Loucy (cell line): Measurements from ENCODE around the gene HPGD.

Experiments used
- H2AFZ ChIP-seq: fragments of 200-600 bp; sonication (generic); 2 replicates; pipeline ENCODE4 v1.6.0; 2016; ENCODE audit warnings: antibody characterized with exemption, mild to moderate bottlenecking, low read length, moderate library complexity
- H3F3A ChIP-seq: fragments of 200-600 bp; 2 replicates; pipeline ENCODE4 v1.6.0; 2016; ENCODE audit warnings: antibody characterized with exemption, low read depth, mild to moderate bottlenecking
- H3K27me3 ChIP-seq: fragments of 200-600 bp; sonication (generic); 2 replicates; pipeline ENCODE4 v1.6.1; 2014; ENCODE audit warnings: low read length, mild to moderate bottlenecking; ENCODE audit not compliant: insufficient read depth, poor library complexity, severe bottlenecking
- H3K36me3 ChIP-seq: fragments of 200-600 bp; sonication (generic); 2 replicates; pipeline ENCODE4 v1.6.1; 2016; ENCODE audit warnings: low read length; ENCODE audit not compliant: insufficient read depth
- H3K4me1 ChIP-seq: fragments of 200-600 bp; sonication (generic); 2 replicates; pipeline ENCODE4 v1.5.1; 2014; ENCODE audit warnings: low read length, mild to moderate bottlenecking; ENCODE audit not compliant: insufficient read depth, poor library complexity, severe bottlenecking
- H3K4me2 ChIP-seq: fragments of 200-600 bp; sonication (generic); 2 replicates; pipeline ENCODE4 v1.6.0; 2014; ENCODE audit warnings: antibody characterized with exemption, low read length, low read depth, mild to moderate bottlenecking; ENCODE audit not compliant: poor library complexity, severe bottlenecking
- H3K4me3 ChIP-seq: fragments of 200-600 bp; sonication (generic); 2 replicates; pipeline ENCODE4 v1.5.1; 2014; ENCODE audit warnings: low read length, mild to moderate bottlenecking, mixed read lengths; ENCODE audit not compliant: poor library complexity, severe bottlenecking
- H3K79me2 ChIP-seq: fragments of 200-600 bp; sonication (generic); 2 replicates; pipeline ENCODE4 v1.6.1; 2014; ENCODE audit warnings: low read length; ENCODE audit not compliant: insufficient read depth
- H3K9ac ChIP-seq: fragments of 200-600 bp; sonication (generic); 2 replicates; pipeline ENCODE4 v1.6.0; 2014; ENCODE audit warnings: mild to moderate bottlenecking, low read depth, low read length, moderate library complexity; ENCODE audit not compliant: poor library complexity, severe bottlenecking
- H3K9me2 ChIP-seq: fragments of 200-600 bp; sonication (generic); replicated peaks from 2 replicates; pipeline ENCODE4 v1.6.1; 2016; ENCODE audit warnings: low read depth, low read length, mixed read lengths
- H3K9me3 ChIP-seq: fragments of 200-600 bp; sonication (generic); 2 replicates; pipeline ENCODE4 v1.6.1; 2014; ENCODE audit warnings: mild to moderate bottlenecking, antibody characterized with exemption, low read length, low read depth; ENCODE audit not compliant: insufficient read depth
- H4K20me1 ChIP-seq: fragments of 200-600 bp; sonication (generic); 2 replicates; pipeline ENCODE4 v1.6.0; 2014; ENCODE audit warnings: antibody characterized with exemption, low read length, mild to moderate bottlenecking; ENCODE audit not compliant: insufficient read depth, poor library complexity, severe bottlenecking
- EZH2phosphoT487 ChIP-seq: fragments of 200-600 bp; IDR thresholded peaks from 2 replicates; pipeline ENCODE4 v1.6.1; 2018; ENCODE audit warnings: antibody characterized with exemption, mild to moderate bottlenecking, moderate library complexity, borderline replicate concordance
- TF ChIP-seq, protein P1 (sequence below): fragments of 200-600 bp; sonication (generic); conservative IDR thresholded peaks from 2 replicates; pipeline ENCODE4 v1.5.1; 2014; ENCODE audit warnings: mild to moderate bottlenecking, antibody characterized with exemption, low read length

Gene HPGD

DNA sequence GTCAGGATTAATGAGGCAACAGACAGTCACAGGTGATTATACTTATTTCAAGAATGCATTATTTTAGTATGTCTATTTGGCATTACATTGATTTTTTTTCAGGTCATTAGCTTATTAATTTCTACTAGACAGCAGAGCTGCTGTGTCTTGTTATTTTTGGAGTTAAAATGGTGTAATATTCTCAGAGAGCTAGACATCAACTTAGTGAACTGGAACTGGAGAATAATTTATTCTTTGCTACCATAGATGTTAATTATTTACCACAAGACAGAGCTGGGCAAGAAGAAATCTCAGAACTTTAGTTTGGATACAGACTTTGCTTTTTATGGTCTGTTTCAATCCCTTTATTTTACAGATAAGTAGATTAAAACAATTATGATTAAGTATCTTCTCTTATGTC lies 10.2 kb upstream of the HPGD start:
- Histone ChIP-seq H3K9me2 (no peaks in the 10 kb centered on the region), H3K4me1 (no peaks in the 10 kb centered on the region), H3K79me2 (no peaks in the 10 kb centered on the region), H3K9ac (no peak overlapping the region), H3F3A (no peaks in the 10 kb centered on the region), H3K27me3 (no peaks in the 10 kb centered on the region), H3K4me3 (no peak overlapping the region), H3K4me2 (no peak overlapping the region), H3K36me3 (no peaks in the 10 kb centered on the region), H2AFZ (no peak overlapping the region), H4K20me1 (no peaks in the 10 kb centered on the region), H3K9me3 (no peaks in the 10 kb centered on the region)
- TF ChIP-seq EZH2phosphoT487, result no peak
- TF ChIP-seq, protein P1, sequence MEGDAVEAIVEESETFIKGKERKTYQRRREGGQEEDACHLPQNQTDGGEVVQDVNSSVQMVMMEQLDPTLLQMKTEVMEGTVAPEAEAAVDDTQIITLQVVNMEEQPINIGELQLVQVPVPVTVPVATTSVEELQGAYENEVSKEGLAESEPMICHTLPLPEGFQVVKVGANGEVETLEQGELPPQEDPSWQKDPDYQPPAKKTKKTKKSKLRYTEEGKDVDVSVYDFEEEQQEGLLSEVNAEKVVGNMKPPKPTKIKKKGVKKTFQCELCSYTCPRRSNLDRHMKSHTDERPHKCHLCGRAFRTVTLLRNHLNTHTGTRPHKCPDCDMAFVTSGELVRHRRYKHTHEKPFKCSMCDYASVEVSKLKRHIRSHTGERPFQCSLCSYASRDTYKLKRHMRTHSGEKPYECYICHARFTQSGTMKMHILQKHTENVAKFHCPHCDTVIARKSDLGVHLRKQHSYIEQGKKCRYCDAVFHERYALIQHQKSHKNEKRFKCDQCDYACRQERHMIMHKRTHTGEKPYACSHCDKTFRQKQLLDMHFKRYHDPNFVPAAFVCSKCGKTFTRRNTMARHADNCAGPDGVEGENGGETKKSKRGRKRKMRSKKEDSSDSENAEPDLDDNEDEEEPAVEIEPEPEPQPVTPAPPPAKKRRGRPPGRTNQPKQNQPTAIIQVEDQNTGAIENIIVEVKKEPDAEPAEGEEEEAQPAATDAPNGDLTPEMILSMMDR, result no peak

DNA sequence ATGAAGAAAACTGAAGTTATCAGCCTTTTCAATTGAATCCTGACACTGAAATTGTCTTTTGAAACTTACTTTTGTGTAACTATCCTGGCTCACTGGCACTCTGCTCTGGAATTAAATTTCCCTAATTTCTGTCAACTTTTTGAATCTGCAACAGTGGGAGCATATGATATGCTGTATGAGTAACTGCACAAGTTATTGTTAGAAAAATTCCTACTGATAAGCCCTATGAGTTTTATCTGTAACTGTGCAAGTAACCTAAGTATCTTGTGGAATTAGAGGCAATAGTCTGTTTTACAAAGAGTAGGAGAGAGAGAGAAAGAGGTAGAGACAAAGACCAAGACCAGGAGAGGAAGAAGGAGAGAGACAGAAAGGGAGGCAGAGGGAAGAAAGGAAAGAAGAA lies 9.2 kb upstream of the HPGD start:
- Histone ChIP-seq H3K4me3 (no peak overlapping the region), H3K9me3 (no peaks in the 10 kb centered on the region), H3F3A (no peaks in the 10 kb centered on the region), H4K20me1 (no peaks in the 10 kb centered on the region), H3K27me3 (no peaks in the 10 kb centered on the region), H2AFZ (no peak overlapping the region), H3K4me1 (no peaks in the 10 kb centered on the region), H3K36me3 (no peaks in the 10 kb centered on the region), H3K9ac (no peak overlapping the region), H3K9me2 (no peaks in the 10 kb centered on the region), H3K4me2 (no peak overlapping the region), H3K79me2 (no peaks in the 10 kb centered on the region)
- TF ChIP-seq, protein P1, result no peak
- TF ChIP-seq EZH2phosphoT487, result no peak

DNA sequence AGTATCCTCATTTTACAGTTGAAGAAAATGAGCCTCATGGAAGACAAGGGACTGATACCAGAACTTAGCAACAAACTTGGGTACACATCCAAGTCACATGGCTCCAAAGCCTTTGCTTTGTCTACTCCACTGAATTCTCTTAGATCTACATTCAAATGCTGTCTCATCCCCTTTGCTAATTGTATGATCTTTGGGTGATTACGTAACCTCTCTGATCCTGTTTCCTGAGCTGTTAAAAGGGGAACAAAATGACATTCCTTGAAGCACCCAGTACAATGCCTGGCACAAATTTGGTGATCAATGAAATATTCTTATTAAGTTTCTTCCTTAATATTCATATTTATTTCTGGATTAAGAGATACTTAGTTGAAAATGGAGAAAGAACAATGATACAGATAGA lies 5.9 kb upstream of the HPGD start:
- Histone ChIP-seq H3K27me3 (no peaks in the 10 kb centered on the region), H4K20me1 (no peaks in the 10 kb centered on the region), H3K4me2 (no peak overlapping the region), H3K79me2 (no peaks in the 10 kb centered on the region), H2AFZ (0 out of 2 replicates have a peak overlapping the region, but pooled peaks have one; percentile 15), H3K9me3 (no peaks in the 10 kb centered on the region), H3F3A (no peaks in the 10 kb centered on the region), H3K4me3 (no peak overlapping the region), H3K4me1 (no peaks in the 10 kb centered on the region), H3K9ac (no peak overlapping the region), H3K36me3 (no peaks in the 10 kb centered on the region), H3K9me2 (no peaks in the 10 kb centered on the region)
- no peak for TF ChIP-seq EZH2phosphoT487
- TF ChIP-seq, protein P1, result no peak
